Activated CD4-positive, alpha-beta T cell treated with anti-CD3 and anti-CD28 coated beads, Interleukin-2, amount 10 ng/mL, durations not matched to agents 7 days and 5 days (primary cell): ENCODE results near the gene AFP. TPM values are rescaled to one million over a fixed set of nuclear protein-coding genes. Genes with fewer than 3 reads are reported as not detected.

Experiments used
- total RNA-seq, 2 experiments: library from RNA; stranded (reverse); gene quantifications; one replicate each; pipeline ENCODE4 v1.2.3, GENCODE V29; 2021

The AFP gene
- total RNA-seq, 2 experiments from 2014 or later, result not detected

Other genes starting within 250 kb of the AFP start
- gene ANKRD17, start 177.4 kb upstream of the AFP start, total RNA-seq, result 10 to 100 TPM; 51.2 to 58.2 TPM
- gene ALB, start 31.9 kb upstream of the AFP start, total RNA-seq, result not detected
- not detected for gene AFM, start 45.5 kb downstream of the AFP start, total RNA-seq
- gene RASSF6, start 184.2 kb downstream of the AFP start, total RNA-seq, result under 1 TPM in 1 of 2 experiments, not detected in 1; 0.19 TPM